Measurements from ENCODE around the gene MAB21L2. TPM values are rescaled to one million over a fixed set of nuclear protein-coding genes. Genes with fewer than 3 reads are reported as not detected.
"Not testable (repeated sequence)": the region's sequence is repeated elsewhere in the genome, so short reads cannot be mapped to it uniquely, and the experiment has no call there.

The MAB21L2 gene
- total RNA-seq, 4 donors from 2014 or later = 3.2 to 20.4 (median 7.3) TPM

- no peak overlapping the region for H3K4me3 ChIP-seq (replicated peaks in 1 of 3)
- TF ChIP-seq POLR2A (IDR thresholded peaks at IDR 0.05) (no peak), CTCF (IDR thresholded peaks at IDR 0.05) (no peak)
- intact Hi-C loops (cut with DNase I) = no loop called here
Measured at GRCh38 chr4:150561143-150561737, 20.7 kb upstream of the MAB21L2 start.

GRCh38 chr4:150562250-150562649 lies 19.7 kb upstream of the MAB21L2 start:
- 96 to 100% methylated on average over 2 of the region's 2 CpGs for WGBS, 2 donors
- H3K9me3 ChIP-seq = no peaks in the 10 kb centered on the region
- H3K27ac ChIP-seq = no peak overlapping the region
- no peaks in the 10 kb centered on the region for H3K4me1 ChIP-seq
- H3K4me3 ChIP-seq (replicated peaks in 1 of 3) = no peak overlapping the region
- TF ChIP-seq CTCF (IDR thresholded peaks at IDR 0.05) = no peak
- no peak for TF ChIP-seq POLR2A (IDR thresholded peaks at IDR 0.05)
- H3K27me3 ChIP-seq = no peaks in the 10 kb centered on the region
- intact Hi-C loops (cut with DNase I) = no loop called here
- DNase-seq = no peak
- no peaks in the 10 kb centered on the region for H3K36me3 ChIP-seq

More at GRCh38 chr4:150561143-150561737, 20.7 kb upstream of the MAB21L2 start:
- no peaks in the 10 kb centered on the region for H3K9me3 ChIP-seq
- no peaks in the 10 kb centered on the region for H3K36me3 ChIP-seq
- DNase-seq = no peak
- H3K4me1 ChIP-seq = no peaks in the 10 kb centered on the region
- H3K27me3 ChIP-seq = no peaks in the 10 kb centered on the region
- H3K27ac ChIP-seq = no peak overlapping the region
- WGBS, 2 donors = 96% methylated on average over 2 of the region's 2 CpGs

- no peak for DNase-seq
- TF ChIP-seq POLR2A (IDR thresholded peaks at IDR 0.05) (no peak), CTCF (IDR thresholded peaks at IDR 0.05) (no peak)
Measured at GRCh38 chr4:150562751-150563150, 19.2 kb upstream of the MAB21L2 start.

GRCh38 chr4:150564967-150565366 lies 17.0 kb upstream of the MAB21L2 start:
- intact Hi-C loops (cut with DNase I); H3K4me3 ChIP-seq (replicated peaks in 1 of 3); H3K9me3 ChIP-seq; H3K27ac ChIP-seq; H3K4me1 ChIP-seq; H3K36me3 ChIP-seq; DNase-seq; H3K27me3 ChIP-seq: not testable (repeated sequence)
- WGBS, 2 donors = 97% methylated on average over 2 of the region's 2 CpGs

More at GRCh38 chr4:150562751-150563150, 19.2 kb upstream of the MAB21L2 start:
- Histone ChIP-seq H3K27ac (no peak overlapping the region), H3K9me3 (no peaks in the 10 kb centered on the region), H3K4me1 (no peaks in the 10 kb centered on the region), H3K36me3 (no peaks in the 10 kb centered on the region), H3K4me3 (replicated peaks in 1 of 3) (no peak overlapping the region), H3K27me3 (no peaks in the 10 kb centered on the region)
- intact Hi-C loops (cut with DNase I) = no loop called here

GRCh38 chr4:150567070-150567469 lies 14.9 kb upstream of the MAB21L2 start:
- TF ChIP-seq POLR2A (IDR thresholded peaks at IDR 0.05) (no peak), CTCF (IDR thresholded peaks at IDR 0.05) (no peak)
- H3K27me3 ChIP-seq = no peaks in the 10 kb centered on the region
- 95 to 97% methylated on average over 3 of the region's 3 CpGs for WGBS, 2 donors
- no peaks in the 10 kb centered on the region for H3K4me1 ChIP-seq
- no peak overlapping the region for H3K4me3 ChIP-seq (replicated peaks in 1 of 3)
- no peak overlapping the region for H3K27ac ChIP-seq
- DNase-seq = no peak
- intact Hi-C loops (cut with DNase I) = no loop called here
- no peaks in the 10 kb centered on the region for H3K36me3 ChIP-seq
- H3K9me3 ChIP-seq = no peaks in the 10 kb centered on the region
